HG02973 (cell line): ENCODE data around the gene RPS27.
A peak's percentile ranks its signal among the peaks of the same experiment; 100 is the strongest.

Source experiments
- ATAC-seq: cut with Tn5 transposase; IDR thresholded peaks from one replicate; pipeline ENCODE4 v1.9.1; 2021; ENCODE audit warnings: moderate library complexity; ENCODE audit not compliant: unreplicated experiment

The RPS27 gene

DNA sequence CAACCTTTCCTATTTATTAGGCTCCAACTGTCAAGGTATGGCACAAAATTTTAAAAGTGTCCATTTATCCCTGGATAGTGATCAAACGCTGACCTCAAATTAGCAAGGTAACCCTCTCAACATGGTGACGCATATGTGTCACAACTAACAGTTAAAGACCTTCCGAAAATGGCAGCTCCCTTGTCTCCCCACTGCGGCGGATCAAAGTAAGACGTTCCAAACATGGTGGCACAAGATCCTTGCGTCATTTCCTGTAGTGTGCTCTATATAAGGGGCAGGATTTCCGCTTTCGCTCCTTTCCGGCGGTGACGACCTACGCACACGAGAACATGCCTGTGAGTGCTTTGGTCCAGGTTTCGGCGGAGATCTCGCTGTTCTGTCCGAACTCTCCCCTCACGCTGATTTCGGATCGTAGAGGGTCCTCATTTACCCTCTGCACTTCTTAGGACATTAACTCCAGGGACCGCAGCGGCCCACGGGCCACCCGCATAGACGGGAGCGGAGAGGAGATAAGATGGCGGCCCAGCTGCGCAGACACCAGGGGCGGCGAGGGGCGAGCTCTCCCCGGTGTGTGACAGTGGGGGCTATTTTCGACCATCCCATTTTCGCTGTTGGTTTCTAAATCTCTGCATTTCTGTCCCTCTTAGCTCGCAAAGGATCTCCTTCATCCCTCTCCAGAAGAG, at the start of gene RPS27:
TSS of gene RPS27 (plus strand) at position 295 of the 683 bp plus-strand sequence. CDS start at position 330, 35 bp downstream.
- ATAC-seq = peak; percentile 62

DNA sequence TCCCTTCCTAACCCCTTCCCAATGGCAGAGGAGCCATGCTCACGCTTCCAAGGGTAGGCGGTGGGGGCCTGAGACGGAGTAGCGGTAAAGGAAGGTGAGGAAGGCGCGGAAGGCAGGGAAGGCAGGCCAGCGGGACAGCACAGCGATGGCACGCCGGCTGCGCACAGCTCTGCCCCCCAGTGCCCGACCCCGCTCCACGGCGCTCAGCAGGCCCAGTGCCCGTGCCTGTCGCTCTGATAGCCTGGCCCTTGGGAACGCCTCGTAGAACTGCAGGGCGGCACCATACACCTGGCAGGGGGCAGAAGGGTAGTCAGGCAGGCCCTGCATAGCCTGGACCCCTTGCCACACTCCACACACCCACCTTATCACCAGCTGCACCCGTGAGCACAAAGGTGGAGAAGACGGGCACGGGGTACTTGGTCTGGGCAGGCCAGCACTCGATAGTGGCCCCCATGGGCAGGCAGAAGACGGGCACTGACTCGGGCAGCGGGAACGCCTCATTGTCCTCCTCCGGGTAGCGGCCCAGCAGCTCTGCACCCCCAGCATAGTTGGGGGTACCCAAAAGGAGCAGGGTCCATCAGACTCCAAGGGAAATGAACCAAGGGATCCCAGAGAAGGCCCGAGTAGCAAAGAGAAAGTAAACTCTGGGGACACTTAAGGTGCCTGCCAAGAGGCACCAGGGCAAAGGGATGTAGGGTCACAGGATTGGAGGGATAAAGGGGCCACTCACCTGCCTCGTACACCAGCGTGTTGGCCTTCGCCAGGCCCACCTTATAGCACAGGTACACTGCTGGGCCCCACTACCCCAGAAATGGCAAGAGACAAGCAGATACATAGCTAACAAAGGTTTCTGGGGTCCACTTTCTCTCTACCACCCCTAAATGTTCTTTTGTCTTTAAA, 48.5 kb upstream of the RPS27 start:
- ATAC-seq = no peak

DNA sequence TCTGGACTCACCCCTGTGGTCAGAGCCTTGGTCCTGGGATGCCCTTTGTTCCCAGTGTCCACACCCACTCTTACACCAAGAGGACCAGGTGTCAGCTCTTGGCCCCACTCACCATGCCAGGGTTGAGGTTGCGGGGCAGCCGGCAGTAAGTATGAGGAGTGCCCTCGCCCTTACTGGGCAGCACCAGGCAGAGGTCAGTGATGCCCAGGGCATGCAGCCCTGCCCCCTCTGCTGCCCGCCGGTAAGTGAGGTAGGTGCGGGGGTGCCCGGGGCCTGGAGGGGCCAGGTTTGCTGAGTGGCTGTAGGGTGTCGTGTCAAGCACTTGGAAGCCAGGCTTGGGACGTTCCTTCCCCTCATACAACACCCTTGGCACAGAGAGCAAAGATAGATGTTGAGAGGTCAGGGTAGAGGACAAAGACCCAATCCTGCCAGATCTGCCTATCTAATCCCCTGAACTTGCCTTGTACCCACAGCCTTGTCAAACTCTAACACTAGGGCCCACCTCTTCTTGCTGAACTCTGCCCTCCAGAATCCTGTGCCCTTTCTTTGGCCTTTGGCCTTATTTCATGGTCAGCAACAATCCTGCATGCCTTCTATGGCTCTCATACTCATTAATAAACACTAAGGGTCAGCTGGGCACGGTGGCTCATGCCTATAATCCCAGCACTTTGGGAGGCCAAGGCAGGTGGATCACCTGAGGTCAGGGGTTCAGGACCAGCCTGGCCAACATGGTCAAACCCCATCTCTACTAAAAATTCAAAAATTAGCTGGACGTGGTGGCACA, 47.6 kb upstream of the RPS27 start:
- ATAC-seq = no peak

DNA sequence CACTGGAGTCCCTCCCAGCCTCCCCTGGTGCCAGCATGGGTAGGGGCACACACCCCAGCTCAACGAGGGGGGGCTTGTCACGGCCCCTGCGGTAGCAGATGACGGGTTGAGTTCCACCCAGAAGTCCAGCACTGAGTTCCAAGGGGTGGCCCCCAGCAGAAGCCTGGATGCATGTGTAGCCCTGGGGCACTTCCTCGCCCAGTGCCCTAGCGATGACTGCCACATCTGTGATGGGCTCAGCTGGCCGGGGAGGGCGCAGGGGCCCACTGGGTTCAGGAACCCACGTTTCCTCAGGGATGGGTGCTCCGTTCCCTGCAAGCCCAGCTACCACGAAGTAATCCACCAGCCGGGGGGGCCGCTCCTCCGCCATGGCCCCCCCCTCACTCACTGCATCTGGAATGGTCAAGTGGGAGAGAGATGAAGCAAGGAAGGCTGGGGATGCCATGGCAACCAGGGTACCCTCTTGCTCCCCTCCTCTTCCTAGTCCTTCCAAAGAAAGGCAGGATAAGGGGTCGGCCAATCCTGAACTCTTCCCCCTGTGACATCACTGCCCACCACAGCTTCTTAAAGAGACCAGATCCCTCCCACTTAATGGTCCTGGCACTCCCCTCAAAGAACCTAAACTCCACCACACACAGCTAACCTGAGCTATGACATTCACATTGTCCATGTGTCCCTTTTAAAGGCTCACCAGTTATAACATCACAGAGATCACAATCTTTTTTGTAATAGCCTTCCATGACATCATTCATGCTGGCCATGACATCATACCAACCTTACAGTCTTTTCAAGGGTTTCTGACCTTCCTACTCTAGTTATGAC, 46.3 kb upstream of the RPS27 start:
- ATAC-seq = no peak

DNA sequence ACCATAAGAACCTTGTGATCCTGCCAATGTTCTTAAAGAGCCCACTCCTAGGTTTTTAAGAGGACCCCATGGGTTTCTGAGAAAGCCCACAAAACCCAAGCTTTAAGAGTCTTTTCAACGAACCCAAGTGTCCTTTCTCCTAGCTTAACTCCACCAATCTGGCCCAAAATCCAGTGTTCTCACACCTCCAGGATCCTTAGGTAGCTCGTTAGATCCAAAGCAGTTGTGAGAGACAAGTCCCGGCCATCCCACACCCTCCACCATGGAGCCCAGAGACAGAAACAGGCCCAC, 45.8 kb upstream of the RPS27 start:
- no peak for ATAC-seq

DNA sequence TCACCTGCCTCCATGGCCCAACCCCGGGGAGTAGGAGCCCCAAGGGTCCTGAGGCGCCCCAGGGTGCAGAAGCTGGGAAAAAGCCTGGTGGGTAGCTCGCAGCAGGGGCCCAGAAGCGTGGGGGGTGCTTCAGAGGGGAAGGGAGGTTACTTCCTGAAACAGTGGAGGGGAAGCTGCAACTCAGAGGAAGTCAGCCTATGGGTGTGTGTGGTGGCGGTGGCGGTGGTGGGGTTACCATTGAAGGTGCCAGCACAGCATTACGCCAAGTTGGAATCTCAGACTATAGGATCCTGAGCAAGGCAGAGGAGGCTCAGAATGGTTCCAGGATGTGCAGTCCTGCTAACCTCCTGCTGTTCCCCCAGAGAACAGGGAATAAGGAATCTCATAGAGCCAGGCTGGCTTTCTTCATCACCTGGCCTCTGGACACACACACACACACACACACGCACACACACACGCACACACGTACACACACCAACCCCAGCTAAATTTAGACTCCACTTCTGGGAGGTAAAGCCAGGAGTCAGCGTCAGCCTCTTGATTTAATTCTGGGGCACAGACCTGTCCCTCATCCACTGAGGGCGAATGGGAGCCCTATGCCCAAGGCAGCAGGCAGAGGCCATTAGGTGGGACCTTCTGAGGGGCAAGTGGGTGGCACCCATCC, 45.3 kb upstream of the RPS27 start:
- ATAC-seq = peak; percentile 4

DNA sequence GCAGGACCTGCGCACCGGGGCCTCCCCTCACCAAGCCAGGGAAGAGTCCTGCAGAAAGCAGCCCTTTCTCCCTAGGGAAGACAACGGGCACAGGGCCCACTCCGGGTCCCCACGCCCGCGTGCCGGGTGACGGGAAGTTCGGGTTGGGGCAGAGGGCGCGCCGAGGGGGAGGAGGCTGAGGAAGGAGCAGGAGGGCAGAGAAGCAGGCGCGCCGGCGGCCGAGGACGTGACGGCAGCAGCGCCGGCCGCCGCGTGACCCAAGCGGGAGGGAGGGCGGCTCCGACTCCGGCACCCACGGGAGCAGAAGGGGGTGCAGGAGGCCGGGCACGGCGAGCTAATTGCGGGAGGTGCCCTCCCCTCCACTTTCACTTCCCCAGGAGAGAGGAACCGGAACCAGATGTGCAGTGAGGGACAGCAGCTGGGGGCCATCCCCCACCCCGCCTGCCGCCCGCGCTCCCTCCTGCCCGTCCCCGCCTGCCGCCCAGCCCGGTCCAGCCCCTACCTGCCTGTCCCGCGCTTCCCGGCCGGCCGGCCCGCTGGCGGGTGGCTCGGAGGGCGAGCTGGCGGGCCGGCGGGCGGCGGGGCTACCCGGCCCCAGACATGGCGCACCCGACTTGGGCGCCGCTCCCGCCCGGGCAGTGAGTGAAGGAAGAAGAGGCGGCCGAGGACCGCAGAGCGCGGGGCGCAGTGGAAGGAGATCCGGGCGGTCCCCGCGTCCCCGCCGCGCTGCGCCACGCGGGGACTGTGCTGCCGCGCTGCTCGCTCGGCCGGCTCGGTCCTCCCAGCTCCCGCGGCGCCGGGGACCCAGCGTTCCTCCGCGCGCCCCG, 44.6 kb upstream of the RPS27 start:
- ATAC-seq = peak; percentile 63

DNA sequence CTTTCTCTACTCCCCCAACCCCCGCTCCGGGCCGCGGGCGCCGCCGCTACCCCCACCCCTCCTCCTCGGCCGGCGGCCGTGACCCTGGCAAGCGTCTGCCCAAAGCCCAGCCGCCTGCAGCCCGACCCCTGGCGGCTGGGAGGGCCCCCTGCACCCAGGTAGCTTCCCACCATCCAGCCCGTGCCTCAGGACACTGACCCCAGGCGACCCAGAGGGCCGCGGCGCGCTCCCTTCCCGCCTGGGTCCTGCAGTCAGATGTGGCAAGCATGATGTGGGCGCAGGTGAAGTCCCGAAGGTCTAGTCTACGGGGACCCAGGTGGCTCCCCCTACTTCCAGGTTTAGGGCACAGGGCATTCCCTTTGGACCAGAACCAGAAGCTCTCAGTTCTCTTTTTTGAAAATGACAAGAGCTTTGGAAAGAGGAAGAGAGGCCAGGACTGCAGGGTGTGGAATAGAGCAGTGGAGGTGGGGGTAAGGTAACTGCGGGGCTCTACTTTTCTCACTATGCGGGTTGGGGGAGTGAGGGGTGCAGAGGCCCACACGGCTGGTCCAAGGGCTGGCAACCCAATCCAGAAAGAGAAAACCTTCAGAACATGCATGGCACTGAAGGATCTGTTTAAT, 43.8 kb upstream of the RPS27 start, which contains the start of gene DENND4B:
TSS of gene DENND4B (minus strand) at position 97 of the 620 bp plus-strand sequence. CDS start 2,344 bp downstream, outside the sequence.
- ATAC-seq = peak; percentile 51

DNA sequence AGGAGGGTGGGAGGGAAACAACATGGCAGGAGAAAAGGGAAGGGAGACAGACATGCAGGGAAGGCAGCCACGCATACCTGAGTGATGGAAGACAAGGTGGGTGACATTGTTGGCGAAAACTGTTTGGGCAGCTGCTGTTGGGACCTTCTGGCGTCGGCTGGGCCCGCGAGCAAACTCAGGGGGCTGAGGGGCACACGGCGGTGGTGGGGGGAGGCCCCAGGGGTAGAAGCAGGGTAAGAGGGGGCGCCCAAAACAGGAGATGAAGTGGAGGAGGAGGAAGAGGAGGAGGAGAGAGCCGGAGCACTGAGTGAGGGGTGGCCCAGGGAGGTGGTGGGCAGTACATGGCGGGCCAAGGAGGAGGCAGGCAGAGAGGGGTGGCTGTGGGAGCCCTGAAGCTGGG, 39.4 kb upstream of the RPS27 start:
- no peak for ATAC-seq

DNA sequence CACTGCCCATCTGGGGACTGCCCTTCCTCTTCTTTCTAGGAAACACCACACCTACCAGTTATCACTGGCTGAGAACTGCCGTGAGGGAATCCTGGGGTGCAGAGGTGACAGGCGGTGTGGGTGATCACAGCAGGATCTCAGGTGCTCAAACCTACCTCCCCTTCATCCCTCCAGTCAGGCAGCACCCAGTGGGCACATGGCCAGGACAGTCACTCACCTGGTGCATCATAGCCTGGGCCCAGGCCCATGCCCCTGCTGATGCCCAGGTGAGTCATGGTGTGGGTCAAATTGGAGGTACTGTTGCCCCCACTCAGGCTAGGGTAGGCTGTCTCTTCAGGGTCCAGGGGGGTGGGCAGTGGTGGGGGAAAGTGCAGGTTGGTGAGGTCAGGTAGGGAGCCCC, 38.8 kb upstream of the RPS27 start:
- ATAC-seq = no peak

DNA sequence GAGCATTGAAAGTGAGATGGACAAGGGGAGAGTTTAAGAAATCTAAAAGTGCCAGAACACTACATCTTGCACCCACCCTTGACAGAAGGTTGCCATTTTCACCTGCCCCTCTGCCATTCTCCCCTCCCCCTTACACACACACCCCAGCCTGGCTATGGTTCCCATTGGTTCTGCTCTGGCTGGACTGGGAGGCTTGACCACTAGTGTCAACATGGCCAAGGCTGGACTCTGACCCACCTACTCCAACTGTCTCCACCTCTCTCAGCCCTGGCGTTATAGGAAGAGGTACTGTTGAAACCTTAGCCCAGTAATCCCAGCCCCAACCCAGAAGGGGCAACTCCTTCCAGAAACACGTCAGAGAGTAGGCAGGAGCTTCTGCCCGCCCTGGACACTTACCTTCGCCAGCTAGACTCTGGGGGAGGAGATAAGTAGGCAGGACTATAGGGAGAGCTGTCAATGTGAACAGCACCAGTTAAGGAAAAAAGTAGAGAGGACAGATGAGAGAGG, 36.6 kb upstream of the RPS27 start:
- ATAC-seq = no peak

DNA sequence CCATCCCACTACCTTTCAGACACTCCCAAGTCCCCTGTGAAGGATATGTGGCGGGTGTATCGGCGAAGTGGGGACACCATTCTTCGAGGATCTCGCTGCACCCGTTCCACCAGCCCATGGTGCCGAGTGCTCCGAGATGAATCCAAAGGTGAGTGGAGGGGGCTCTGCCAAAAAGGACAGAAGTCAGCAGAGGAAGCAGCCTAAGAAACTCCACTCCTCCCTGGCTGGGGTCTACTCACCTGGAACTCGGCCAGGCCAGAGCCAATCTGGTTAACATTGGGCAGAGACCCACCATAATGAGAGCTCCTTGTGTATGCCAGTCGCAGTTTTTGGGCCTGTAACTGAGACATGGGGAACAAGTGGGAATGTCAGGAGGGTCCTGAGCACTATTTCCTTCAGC, 35.7 kb upstream of the RPS27 start:
- no peak for ATAC-seq

DNA sequence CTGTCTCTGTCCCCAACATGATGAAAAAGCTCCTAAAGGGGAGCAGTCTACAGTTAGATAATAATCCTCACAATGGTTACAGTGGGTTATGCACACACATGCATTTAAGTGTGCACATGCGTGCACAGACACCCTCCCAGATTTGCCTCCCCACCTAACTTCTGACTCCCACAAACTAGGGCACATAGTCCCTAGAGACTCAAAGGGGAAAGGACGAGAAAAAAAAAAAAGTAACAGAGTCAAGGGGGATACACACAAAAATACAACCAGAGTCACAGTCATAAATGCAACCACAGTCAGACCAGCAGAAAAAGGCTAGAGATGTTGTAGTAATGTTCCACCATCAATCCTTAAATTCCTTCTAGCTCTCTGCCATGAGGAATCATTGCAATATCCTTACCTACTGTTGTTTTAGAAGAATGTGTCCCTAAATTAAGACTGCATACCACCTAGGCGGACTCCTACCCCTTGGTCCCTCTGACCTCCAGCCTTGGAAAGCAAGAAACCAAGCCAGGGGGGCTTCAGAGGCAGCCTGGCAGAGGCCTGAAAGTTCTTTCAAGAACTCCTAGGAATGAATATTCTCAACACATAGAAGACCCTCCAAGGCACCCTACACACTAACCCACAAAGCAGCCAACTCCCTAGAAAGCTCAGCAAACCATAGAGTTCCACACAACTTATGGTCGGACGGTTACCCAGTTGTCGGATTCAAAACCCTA, 33.4 kb upstream of the RPS27 start:
- no peak for ATAC-seq

DNA sequence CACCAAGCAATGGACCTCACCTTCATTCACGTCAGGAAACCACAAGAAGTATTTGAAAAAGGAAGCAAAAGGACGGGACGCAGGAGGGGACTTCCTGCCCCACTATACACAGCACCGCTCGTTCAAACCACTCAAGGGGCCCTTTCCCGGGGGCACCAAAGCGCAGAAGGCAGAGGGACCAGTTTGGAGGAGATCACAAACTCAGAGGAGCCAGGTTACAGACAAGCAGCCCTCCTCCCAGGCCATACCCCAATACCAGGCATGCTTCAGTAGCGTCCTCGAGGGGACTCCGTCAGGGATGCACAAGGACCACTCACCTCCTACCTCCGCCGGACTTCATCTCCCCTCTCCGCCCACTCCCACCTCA, 32.8 kb upstream of the RPS27 start:
- peak; percentile 10 for ATAC-seq

DNA sequence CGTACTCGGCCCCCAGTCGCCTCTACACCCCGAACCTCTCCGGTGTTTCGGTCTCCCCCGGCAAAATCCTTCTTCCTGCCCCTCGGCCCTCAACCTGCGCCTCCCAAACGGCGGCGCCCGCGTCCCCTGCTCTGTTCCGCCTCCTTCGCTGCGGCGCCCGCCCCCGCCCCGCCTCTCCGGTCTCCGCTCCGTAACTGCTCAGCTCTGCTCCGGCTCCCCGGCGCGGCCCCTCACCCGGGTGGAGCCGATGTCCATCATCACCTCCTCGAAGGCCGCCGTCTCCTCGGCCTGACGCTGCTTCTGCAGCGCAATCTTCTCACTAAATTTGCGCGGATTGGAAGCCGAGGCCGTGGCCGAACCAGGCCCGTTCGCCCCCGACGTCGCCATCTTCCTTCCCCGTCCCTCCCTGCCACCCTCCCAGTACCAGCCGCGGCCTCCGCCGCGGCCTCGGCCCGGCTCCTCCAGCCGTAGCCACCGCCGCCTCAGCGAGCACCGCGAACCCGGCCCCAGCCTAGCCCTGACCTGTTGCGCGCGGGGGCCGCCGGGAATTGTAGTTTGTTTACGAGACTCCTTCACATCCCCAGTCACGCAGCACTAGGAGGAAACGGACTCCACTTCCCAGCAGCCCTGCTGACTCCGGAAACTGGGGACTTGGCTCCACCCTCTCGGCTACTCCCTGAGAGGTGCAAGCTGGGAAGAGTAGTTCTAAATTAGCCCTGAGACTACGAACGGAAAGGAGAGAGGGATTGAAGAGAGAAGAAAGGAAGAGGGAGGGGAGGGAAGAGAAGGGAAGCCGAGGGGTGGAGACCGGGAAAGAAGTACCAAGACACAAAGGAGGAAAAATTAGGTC, 32.2 kb upstream of the RPS27 start, which contains the start of gene CRTC2:
TSS of gene CRTC2 (minus strand) at position 502 of the 850 bp plus-strand sequence. CDS start at position 387, 115 bp downstream.
- peak; percentile 67 for ATAC-seq

DNA sequence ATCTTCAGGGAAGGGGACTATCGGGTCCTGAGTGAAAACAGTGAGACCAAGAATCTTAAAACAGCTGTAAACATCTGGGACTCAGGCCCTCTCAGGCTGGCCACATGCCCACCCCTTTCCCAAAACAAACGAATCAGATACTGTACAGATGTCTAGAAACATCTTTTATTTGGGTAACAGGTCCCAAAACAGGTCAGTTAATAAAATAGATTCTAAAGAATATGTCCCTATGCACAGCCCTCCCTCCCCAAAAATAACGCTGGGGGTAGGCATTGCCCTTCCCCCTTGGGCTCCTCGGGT, 31.7 kb upstream of the RPS27 start:
- no peak for ATAC-seq

DNA sequence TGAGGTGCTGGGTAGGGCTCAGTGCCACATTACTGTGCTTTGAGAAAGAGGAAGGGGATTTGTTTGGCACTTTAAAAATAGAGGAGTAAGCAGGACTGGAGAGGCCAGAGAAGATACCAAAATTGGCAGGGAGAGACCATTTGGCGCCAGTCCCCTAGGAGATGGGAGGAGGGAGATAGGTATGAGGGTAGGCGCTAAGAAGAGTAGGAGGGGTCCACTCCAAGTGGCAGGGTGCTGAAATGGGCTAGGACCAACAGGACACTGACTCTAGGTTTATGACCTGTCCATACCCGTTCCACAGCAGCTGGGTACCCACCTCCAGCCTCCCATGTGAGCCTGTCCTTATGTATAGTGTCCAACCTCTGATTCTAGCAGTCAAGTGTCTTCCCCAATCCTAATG, 31.1 kb upstream of the RPS27 start:
- ATAC-seq = no peak
